Stimulated activated CD8-positive, alpha-beta memory T cell treated with anti-CD3 and anti-CD28 coated beads, Interleukin-4, amount 100 ng/mL, for 48 hours (primary cell): ENCODE data around the gene SETD2.
"Not testable (repeated sequence)": the region's sequence is repeated elsewhere in the genome, so short reads cannot be mapped to it uniquely, and the experiment has no call there.

ENCODE experiments used
- DNase-seq: peaks from one replicate; pipeline ENCODE4 v3.0.0-alpha.2; 2020

SETD2 gene

DNA sequence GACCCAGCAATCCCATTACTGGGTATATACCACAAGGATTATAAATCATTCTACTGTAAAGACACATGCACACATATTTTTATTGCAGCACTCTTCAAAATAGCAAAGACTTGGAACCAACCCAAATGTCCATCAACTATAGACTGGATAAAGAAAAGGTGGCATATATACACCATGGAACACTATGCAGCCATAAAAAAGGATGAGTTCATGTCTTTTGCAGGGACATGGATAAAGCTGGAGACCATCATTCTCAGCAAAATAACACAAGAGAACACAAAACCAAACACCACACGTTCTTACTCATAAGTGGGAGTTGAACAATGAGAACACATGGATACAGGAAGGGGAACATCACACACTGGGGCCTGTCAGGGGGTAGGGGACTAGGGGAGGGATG, 137.5 kb downstream of the SETD2 start:
- DNase-seq, result not testable (repeated sequence)

DNA sequence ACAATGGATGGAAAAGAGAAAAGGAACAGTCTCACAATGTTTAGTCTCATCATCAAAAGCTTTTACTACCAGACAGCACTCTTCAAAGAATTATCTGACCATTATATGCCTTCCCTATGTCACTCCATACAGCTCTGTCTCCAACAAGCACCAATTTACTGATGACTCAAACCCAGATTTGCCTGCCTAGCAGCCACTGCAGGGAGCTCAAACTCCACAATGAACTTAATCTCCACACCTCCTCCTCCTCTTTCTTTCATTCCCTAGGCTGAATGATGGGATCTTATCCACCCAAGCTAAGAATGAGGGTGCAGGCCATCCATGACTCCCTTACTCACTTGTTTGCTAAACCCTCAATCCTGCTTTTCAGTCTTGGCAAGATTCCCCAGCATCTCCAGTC, 139.0 kb downstream of the SETD2 start:
- DNase-seq, result no peak

DNA sequence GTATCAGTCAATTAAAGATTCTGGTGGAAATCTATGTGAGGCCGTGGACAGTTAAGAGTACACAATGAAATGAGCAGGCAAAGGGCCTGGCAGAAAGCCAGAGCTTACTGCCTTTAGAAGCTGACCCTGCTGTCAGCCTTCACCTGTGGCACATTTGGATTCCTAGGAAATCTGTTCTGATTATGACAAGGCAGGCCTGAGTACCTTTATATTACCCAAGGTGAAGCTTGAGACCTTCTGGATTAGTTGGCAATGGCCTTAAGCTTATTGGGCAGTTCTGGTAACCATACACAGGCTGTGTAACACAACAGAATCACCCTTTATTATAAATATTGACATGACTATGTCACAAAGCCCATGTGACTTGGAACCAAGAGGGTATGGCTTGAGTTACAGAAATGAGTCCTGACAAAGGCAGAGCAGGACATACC, 141.3 kb downstream of the SETD2 start:
- DNase-seq, result no peak

DNA sequence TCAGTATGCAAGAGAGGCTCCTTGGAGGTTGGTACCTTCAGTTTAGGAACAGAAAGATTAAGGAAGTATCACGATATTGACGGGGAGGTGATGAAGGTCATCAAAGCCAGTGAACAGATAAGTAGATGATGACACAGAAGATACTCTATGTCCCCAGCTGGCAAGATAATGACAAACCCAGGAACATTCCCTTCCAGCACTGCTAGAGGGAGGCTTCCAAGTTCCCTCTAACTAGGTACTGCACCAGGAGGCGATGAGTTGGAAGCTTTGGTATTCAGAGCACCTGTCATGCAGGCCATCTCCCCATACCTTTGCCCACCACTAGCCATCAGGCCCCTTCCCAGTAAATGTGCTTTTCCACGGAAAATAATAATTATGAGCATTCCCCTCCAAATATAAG, 143.6 kb downstream of the SETD2 start:
- no peak for DNase-seq

DNA sequence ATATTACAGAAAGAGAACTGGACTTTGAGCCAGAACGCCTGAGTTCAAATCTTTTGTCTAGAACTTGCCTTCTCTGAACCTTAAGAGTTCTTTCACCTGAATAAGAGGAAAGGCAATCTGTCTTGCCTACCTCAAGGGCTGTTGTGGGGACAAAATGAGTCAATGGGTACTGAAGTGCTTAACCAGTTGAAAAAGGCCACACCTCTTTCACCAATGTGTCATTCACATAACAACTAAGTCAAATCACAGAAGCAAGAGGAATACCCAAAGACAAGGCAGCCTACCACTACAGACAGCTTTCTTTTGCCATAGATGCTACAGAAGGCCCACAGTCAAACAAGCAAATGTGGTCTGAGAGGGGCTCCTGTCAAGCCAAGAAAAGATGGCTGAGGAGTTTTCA, 144.7 kb downstream of the SETD2 start:
- peak; percentile 38 for DNase-seq

DNA sequence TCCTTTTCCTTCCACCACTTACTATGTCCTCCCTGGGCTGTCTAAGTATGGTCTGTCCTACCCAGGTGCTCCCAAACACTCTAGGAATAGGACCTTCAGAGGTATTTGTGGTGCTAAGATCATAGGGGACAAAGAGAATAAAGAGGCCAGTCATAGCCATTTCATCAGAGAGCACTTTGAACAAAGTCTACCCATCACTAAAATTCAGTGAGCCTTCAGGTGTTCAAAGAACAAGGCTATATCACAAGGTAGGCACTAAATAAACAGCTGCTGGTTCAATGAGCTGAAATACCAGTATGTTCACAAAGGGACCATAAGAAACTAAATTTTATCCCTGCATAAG, 145.7 kb downstream of the SETD2 start:
- no peak for DNase-seq

DNA sequence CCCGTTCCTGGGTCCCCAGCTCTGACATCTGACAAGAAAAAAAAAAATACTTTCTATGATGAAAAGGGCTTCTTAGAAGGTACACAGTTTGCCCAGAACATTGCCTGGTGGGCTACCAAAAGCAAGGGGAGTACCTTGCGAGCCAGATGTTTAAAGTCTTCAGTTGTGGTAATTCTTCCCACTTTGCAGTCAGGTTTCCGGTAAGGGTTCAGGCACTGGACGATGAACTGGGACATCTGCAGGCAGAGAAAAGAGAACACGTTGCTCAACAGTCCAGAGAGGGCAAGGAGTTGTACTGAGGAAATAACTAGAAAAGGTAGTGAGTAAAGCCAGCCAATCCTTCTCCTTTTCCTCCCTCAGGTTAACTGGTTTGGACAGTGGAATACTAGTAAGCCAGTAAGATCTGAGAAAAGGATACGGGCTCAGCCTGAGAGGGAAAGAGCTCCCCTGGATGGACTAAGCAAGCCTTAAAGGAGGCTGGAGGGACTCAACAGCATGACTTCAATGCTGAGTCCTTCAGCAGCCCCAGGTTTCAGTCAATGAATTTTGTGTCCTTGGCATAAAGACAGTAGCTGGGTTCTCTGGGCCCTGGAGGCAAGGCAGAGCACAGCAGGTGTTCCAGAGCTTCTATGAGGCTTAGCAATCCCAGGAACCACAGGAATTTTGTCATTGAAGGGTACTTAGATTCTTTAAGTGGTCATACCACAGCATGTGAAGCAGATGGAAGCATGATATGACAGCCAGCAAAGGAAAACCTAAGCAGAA, 146.2 kb downstream of the SETD2 start:
- DNase-seq, result no peak

DNA sequence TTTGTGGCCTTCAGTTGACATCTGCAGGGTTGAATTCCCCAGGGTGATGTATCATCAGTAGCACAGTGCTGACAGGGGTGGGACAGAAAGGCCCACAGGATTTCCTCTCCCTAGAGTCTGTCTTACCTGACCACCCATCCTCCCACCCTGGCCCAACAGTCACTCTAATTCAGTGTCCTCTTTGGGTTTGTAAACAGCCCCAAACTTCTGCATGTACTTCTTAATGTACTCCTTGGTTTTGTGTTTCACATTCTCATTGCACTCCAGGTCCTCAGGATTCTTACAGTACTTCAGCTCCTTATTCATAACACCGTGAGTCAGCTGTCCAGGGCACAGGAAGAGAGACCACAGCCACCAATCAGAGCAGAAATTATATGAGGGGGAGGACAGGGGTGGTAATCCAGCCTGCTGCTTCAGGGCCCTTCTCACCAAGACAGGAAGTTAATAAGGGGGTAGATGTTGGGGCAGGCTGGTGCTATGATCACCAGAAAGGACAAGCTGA, 146.9 kb downstream of the SETD2 start:
- DNase-seq, result peak; percentile 51

DNA sequence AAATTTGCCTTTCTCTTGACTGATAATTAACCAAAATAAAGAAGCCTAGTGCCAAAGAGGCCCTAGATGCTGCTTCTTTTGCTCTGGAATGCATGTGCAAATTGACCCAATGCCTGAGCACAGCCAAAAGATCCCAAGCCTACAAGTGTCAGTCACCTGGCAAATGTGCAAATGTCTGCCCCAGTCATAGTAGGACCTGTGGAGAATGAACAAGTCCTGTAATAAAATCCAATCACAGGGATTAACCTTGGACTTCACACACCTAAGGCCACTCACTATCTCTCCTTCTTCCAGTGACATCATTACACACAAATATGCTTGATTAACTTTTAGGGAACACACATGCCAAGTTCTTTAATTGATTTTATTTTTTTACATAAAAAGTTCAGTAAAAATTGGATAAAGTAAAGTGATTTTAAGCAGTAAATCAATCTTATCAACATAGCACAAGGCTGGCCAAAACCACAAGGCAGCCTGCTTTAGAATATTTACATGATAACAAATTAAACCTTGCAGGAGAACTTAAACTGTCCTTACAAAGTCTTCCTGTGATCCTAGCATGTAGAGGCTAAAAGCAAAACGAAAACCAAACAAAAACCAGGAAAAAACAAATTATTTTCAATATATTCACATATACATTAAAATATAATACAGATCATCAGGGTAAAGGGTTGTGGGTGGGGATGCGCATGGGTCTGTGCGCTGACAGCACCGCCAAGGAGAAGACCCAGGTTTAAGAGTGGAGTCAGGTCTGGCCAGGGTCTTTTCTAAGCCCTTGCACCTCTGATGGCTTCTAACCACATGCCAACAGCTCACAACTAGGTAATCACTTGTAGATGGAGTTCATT, 147.6 kb downstream of the SETD2 start:
- no peak for DNase-seq

DNA sequence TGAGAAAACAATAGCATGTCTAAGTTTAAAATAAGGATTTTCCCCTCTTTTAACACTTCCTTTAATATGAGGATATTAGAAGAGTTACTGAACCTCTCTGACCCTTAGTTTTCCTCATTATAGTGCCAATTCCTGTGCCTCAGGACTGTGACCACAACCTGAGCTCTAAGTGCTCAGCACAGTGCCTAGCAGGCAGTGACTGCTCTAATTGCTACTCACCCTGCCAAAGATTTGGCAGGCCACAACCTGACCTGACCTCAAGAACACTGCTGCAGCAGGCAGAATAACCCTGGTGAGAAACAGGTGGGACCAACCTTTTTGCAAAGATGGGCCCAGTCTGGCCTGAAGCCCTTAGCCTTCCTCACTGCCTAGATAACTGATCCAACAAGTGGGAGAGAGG, 148.8 kb downstream of the SETD2 start:
- no peak for DNase-seq

DNA sequence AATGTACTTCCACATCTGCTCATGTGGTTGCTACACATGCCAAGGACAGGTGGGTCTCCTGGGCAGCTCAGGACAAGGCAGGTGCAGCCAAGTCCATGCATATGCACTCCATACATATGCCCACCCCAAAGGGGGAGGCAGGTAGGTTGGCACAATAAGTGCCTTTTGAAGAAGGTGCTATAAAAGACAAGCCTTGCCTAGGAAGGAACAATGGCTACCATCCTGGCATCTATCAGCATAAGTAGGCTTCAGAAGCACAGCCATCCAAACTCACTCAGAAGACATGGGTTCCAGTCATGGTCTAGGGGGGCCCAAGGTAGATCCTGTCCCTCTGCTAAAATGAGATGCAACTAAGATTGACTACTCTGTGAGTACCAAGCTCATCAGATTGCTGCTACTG, 149.9 kb downstream of the SETD2 start:
- no peak for DNase-seq

DNA sequence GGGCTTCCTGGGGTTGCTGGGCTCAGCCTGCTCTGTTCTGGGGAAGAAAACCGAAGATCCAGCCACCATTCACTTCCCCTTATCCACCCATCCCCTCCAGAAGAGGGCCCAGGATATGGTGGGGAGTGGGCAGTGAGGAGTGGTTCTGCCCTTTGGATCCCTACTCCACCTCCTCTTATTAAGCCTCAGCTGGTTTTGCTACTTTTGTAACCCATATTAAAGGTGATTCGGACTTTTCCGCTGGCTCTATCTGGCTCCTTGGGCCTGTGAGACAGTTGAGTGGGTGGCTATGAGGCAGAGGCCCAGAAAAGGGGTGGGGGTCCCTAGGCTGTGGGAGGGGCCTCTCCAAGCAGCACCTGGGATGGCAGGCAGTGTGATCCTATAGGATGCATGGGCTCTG, 150.7 kb downstream of the SETD2 start:
- peak; percentile 21 for DNase-seq

DNA sequence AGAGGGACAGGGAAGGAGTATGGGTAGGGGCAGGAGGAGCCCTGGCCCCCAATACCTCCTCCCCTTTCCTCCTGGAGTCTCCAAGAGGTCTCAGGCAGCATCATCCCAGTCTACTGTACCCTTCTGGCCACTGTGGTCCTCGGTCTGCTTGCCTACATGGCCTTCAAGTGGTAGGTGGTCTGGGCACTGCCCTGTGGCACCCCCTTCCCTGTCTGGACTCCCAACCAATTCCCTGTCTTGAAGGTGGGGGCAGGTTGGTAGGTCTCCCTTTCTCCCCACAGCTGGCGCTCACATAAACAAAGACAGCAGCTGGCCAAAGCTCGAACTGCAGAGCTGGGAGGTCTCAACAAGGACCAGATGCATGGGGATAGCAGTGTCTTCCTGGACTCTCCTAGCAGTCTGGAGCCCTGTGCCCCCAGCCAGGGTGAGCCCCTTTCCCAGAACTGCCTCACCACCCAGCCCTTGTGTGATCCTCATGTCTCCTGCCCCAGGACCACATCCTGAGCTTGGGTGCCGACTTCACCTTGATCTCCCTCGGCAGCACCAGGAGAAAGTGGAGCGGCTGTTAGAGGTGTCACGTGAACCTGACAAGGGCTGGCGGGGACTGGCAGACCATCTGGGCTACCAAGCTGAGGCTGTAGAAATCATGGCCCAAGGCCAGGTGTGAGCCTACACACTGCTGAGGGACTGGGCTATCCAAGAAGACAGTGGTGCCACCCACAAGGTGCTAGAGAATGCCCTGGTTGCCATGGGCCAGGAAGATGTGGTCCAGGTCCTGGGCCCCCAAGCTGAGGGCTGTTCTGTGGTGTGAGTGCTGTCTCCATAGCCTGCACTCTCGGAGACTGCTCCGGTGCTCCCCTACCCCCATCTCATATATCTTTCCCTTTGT, 151.3 kb downstream of the SETD2 start:
- peak; percentile 21 for DNase-seq

DNA sequence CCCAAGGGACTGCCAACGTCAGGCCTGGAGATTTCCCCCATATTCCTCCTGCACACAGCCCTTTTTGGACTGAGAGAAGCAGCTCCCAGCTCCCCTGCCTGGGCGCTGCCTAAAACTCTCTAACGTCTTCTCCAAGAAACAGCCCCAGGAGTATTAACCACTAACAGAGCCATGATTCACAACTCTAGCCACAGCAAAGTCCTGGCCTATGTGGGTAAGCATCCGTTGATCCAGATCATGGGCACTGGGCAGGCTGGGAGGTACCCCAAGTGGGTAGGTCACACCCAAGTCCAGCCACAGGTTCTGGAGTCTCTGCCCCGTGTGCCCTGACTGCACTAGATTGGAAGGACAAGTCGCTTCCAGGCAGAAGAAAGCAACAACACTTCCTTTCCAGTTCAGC, 152.5 kb downstream of the SETD2 start:
- peak; percentile 23 for DNase-seq

DNA sequence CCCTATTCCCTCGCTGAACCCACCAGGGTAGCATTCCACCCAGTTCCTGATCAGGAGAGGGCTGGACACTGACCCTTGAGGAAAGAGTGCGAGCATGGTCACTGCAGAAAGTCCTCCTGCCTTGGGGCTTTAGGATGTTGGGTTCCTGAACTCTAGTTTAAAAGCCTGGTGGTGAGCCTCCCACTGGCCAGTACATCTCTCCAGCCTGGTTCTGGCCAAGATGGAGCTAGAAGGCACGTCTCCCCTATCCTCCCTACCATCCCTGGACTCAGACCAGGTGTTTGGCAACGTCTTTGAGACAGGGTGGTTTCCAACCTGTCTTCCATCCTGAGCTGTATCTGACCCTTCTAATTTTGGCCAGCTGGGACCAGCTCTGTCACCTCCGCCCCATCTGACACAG, 153.0 kb downstream of the SETD2 start:
- peak; percentile 20 for DNase-seq

DNA sequence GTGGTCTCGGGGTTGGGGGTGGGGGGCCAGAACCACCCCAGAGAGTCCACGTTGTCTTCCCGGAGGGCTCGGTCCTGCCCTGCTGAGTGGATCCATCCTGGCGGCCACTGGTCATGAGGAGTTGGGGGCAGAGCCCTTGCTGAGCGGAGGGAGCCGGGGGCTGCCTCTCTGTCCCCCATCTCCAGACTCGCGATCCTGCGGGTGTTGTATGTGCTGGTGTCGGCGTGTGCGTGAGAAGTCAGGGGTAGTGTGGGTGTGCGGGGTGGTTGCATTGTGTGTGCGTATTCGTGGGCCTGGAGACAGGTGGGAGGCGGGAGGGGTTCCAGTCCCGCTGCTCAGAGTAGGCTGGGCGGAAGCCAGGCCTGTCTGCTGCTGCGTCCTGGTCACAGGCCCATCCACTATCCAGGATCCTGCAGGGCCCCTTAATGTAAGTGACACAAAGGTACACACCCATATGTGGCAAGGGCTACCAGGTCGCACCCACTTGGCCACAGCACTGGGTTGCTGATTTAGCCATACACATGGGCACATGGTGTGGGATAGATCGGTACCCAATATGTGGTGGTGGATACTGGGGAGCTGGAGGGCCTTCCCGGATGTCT, 153.7 kb downstream of the SETD2 start:
- peak; percentile 24 for DNase-seq

DNA sequence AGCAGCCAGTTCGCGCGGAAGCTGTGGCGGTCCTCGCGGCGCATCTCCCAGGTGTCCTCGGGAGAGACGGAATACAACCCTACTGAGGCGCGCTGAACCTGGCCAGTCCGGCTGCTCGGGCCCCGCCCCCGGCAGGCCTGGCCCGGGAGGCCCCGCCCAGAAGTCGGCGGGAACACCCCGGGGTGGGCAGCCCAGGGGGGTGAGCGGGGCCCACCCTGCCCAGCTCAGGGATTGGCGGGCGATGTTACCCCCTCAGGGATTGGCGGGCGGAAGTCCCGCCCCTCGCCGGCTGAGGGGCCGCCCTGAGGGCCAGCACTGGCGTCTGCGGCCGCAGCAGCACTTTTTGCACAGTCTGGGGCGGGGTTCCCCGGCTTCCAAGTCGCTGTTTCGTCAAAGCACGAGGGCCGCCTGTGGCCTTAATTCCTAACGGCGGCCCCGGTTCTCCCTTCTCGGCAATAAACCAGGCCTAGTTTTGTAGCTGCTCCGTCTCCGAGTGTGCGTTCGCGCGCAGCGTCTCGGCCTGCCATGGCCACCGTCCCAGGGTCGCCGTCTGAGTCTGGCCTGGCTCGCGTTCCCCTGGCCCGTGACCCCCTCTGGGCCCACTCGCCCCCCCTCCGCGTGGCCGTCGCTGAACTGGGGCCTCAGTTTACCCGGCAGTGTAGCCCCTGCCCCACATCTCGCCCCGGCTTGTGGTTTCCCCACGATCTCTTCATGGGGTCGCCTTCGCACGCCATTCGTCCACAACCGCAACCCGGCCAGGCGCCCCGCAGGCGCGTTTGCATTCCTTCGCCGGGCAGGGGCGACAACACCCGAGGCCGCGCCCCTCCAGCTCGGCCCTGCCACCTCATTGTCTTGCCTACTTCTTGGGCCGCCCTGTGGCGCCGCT, 154.4 kb downstream of the SETD2 start:
- peak; percentile 84 for DNase-seq

DNA sequence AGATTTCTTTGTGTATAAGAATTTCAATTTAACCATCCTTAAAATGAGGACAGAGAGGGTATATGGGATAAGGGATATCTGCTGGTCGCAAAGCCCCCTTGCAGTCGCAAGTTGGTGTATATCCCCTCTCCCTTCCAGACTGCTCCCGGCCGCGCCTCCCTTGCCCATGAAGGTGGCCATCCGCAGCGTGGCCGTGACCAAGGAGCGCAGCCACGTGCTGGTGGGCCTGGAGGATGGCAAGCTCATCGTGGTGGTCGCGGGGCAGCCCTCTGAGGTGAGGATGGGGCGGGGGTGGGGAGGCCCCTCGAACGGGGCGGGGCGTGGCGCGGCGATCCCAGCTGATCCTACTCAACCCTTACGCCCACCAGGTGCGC, 155.1 kb downstream of the SETD2 start:
- no peak for DNase-seq

DNA sequence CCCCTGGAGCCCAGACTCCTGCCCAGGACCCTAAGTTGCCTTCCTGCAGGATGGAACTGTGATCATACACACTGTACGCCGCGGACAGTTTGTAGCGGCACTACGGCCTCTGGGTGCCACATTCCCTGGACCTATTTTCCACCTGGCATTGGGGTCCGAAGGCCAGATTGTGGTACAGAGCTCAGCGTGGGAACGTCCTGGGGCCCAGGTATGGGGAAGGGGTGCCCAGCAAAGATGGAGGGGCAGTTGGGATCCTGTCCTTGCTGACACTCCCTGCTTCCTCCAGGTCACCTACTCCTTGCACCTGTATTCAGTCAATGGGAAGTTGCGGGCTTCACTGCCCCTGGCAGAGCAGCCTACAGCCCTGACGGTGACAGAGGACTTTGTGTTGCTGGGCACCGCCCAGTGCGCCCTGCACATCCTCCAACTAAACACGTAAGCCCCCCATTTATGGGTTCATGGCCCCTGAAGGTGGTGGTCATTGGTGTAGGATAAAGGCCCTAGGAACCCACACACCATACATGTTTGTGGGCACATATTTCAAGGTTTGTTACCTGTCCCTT, 155.6 kb downstream of the SETD2 start:
- no peak for DNase-seq

DNA sequence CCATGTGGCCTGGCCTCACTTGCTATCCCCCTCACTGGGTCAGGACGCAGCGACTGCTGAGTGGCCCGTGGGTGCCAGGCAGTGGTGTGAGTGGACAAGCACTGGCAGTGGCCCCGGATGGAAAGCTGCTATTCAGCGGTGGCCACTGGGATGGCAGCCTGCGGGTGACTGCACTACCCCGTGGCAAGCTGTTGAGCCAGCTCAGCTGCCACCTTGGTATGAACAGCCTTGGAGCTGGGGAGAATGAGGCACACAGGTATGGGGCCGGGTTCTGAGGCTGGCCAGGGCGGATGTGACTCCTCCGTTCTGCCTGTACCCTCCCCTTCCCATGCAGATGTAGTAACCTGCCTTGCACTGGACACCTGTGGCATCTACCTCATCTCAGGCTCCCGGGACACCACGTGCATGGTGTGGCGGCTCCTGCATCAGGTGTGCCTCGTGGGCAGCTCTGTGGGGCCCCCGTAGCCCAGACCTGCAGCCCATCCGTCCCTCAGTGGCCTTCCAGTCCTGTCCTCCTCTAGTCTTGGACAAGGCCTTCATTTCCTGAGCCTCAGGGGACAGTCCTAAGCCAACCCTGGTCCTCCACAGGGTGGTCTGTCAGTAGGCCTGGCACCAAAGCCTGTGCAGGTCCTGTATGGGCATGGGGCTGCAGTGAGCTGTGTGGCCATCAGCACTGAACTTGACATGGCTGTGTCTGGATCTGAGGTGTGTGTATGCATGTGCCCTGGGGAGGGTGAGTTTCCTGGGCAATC, 156.3 kb downstream of the SETD2 start:
- DNase-seq, result no peak

DNA sequence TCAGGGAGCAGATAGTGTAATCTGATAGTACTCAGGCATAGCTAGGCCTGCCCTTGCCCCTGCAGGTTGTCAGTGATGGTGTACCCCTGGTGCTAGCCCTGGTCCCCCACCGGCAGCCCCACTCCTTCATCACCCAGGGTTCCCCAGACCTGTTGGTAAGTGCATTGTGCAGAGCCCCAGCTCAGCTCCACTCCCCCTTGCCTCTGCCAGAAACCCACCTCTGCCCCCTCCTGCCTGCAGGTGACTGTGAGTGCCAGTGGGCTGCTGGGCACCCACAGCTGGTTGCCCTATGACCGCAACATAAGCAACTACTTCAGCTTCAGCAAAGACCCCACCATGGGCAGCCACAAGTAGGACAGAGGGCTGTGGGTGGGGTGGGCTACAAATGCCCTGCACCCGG, 156.9 kb downstream of the SETD2 start:
- no peak for DNase-seq
